ENCODE data around the gene KLF13.

- TF ChIP-seq PAX5 (IDR thresholded peaks at IDR 0.05; ENCODE audit: insufficient read depth, low read length, severe bottlenecking) (no peak), POLR2AphosphoS5 (IDR thresholded peaks at IDR 0.05; ENCODE audit: low read depth, low read length) (no peak), POLR2A (IDR thresholded peaks at IDR 0.05; ENCODE audit: low read depth, low read length) (no peak), SPI1 (IDR thresholded peaks at IDR 0.05; ENCODE audit: low read depth, low read length) (no peak), TAF1 (IDR thresholded peaks at IDR 0.05; ENCODE audit: low read depth, low read length) (no peak)
Measured at GRCh38 chr15:31347067-31347975, 20.7 kb downstream of the KLF13 start.
